HEK293 (cell line): ENCODE measurements around the gene LRRC7.

Experiments used
- BCL11A ChIP-seq: fragments of 450-650 bp; formaldehyde crosslinking; IDR thresholded peaks from 2 replicates; pipeline ENCODE4 v1.5.1; 2016; ENCODE audit warnings: low read depth, missing biosample characterization, missing genetic modification characterization
- CTCF ChIP-seq: fragments of 450-650 bp; formaldehyde crosslinking; IDR thresholded peaks from 2 replicates; pipeline ENCODE4 v1.5.1; 2016; ENCODE audit warnings: missing biosample characterization, missing genetic modification characterization
- ELK4 ChIP-seq: IDR thresholded peaks from 2 replicates; pipeline ENCODE4 v1.6.1; 2011; ENCODE audit warnings: mild to moderate bottlenecking, low read depth, low read length, borderline replicate concordance
- REST ChIP-seq: fragments of 450-650 bp; formaldehyde crosslinking; IDR thresholded peaks from 2 replicates; pipeline ENCODE4 v1.5.1; 2016; ENCODE audit warnings: missing biosample characterization, missing genetic modification characterization
- ZBTB7A ChIP-seq: fragments of 450-650 bp; formaldehyde crosslinking; IDR thresholded peaks from 2 replicates; pipeline ENCODE4 v1.5.1; 2016; ENCODE audit warnings: low read depth, missing biosample characterization, missing genetic modification characterization
- ZFP41 ChIP-seq: fragments of 450-650 bp; formaldehyde crosslinking; IDR thresholded peaks from 2 replicates; pipeline ENCODE4 v1.5.1; 2016; ENCODE audit warnings: missing biosample characterization, missing genetic modification characterization, borderline replicate concordance
- ZNF274 ChIP-seq, 2 experiments: fragments of 200-500 bp in 1 of 2; fragments of 450-650 bp in 1 of 2; sonication (Bioruptor generic) in 1 of 2; formaldehyde crosslinking in 1 of 2; IDR thresholded peaks; 2 replicates each; pipeline versions ENCODE4 v1.5.1 to v1.6.1; 2014 to 2016; ENCODE audit warnings: borderline replicate concordance in 1 of 2, inconsistent platforms in 1 of 2, low read length in 1 of 2, missing biosample characterization in 1 of 2, missing genetic modification characterization in 1 of 2
- ZNF664 ChIP-seq: fragments of 450-650 bp; formaldehyde crosslinking; IDR thresholded peaks from 2 replicates; pipeline ENCODE4 v1.5.1; 2016; ENCODE audit warnings: missing biosample characterization, missing genetic modification characterization
- ZNF843 ChIP-seq: fragments of 450-650 bp; formaldehyde crosslinking; IDR thresholded peaks from 2 replicates; pipeline ENCODE4 v1.5.1; 2016; ENCODE audit warnings: missing biosample characterization, missing genetic modification characterization
- ZSCAN30 ChIP-seq: fragments of 450-650 bp; IDR thresholded peaks from 2 replicates; pipeline ENCODE4 v1.5.1; 2018; ENCODE audit warnings: missing biosample characterization, mild to moderate bottlenecking, missing genetic modification characterization, moderate library complexity
- ZSCAN5A ChIP-seq: fragments of 450-650 bp; formaldehyde crosslinking; IDR thresholded peaks from 2 replicates; pipeline ENCODE4 v1.5.1; 2016; ENCODE audit warnings: missing biosample characterization, missing genetic modification characterization

GRCh38 chr1:69587391-69587790 lies 19.7 kb downstream of the LRRC7 start:
- TF ChIP-seq CTCF (tag by site-specific recombination) (no peak), ZFP41 (tag by site-specific recombination) (no peak), ZSCAN30 (tag by site-specific recombination) (no peak), ZNF843 (tag by site-specific recombination) (no peak), REST (tag by site-specific recombination) (no peak), ZNF274 (IDR thresholded peaks at IDR 0.05; ENCODE audit: low read length) (no peak), ZNF274 (tag by site-specific recombination; IDR thresholded peaks at IDR 0.05; ENCODE audit: borderline replicate concordance) (no peak), ELK4 (no peak), BCL11A (no peak), ZSCAN5A (no peak), ZNF664 (no peak), ZBTB7A (tag by site-specific recombination) (no peak)
